H9 (cell line): Measurements from ENCODE around the gene MEP1A. TPM values are rescaled to one million over a fixed set of nuclear protein-coding genes. Genes with fewer than 3 reads are reported as not detected.
"Not testable (repeated sequence)": the region's sequence is repeated elsewhere in the genome, so short reads cannot be mapped to it uniquely, and the experiment has no call there.

ENCODE experiments used
- DNase-seq: peaks from one replicate; pipeline ENCODE4 v3.0.0-alpha.2; 2017
- H2AFZ ChIP-seq: one replicate; pipeline ENCODE4 v1.6.1; 2013; ENCODE audit warnings: mild to moderate bottlenecking, low read length, control low read depth, moderate library complexity
- H2AK5ac ChIP-seq: 2 replicates; pipeline ENCODE4 v1.6.1; 2013; ENCODE audit warnings: low read length, control low read depth, mixed read lengths; ENCODE audit not compliant: insufficient read length
- H2BK120ac ChIP-seq: one replicate; pipeline ENCODE4 v1.6.1; 2013; ENCODE audit warnings: low read depth, mild to moderate bottlenecking, low read length, control low read depth, inconsistent platforms; ENCODE audit not compliant: poor library complexity, severe bottlenecking
- H2BK12ac ChIP-seq: 2 replicates; pipeline ENCODE4 v1.6.1; 2013; ENCODE audit warnings: low read length, control low read depth, mixed read lengths, low read depth; ENCODE audit not compliant: insufficient read length
- H2BK15ac ChIP-seq: 2 replicates; pipeline ENCODE4 v1.6.1; 2013; ENCODE audit warnings: low read depth, low read length, control low read depth
- H2BK20ac ChIP-seq: one replicate; pipeline ENCODE4 v1.6.1; 2013; ENCODE audit warnings: low read depth, mild to moderate bottlenecking, low read length, control low read depth, inconsistent platforms; ENCODE audit not compliant: poor library complexity, severe bottlenecking
- H2BK5ac ChIP-seq: 2 replicates; pipeline ENCODE4 v1.6.1; 2013; ENCODE audit warnings: low read length, control low read depth, mixed read lengths; ENCODE audit not compliant: insufficient read length
- H3K14ac ChIP-seq: 2 replicates; pipeline ENCODE4 v1.6.1; 2013; ENCODE audit warnings: low read length, control low read depth; ENCODE audit not compliant: insufficient read depth
- H3K18ac ChIP-seq: 2 replicates; pipeline ENCODE4 v1.6.1; 2013; ENCODE audit warnings: low read depth, mild to moderate bottlenecking, mixed read lengths, low read length, control low read depth; ENCODE audit not compliant: insufficient read length
- H3K23ac ChIP-seq: 2 replicates; pipeline ENCODE4 v1.6.1; 2013; ENCODE audit warnings: low read length, control low read depth, mixed read lengths, low read depth; ENCODE audit not compliant: insufficient read length
- H3K23me2 ChIP-seq: 2 replicates; pipeline ENCODE4 v1.6.1; 2013; ENCODE audit warnings: low read depth, mild to moderate bottlenecking, mixed read lengths, low read length, control low read depth; ENCODE audit not compliant: insufficient read length, poor library complexity, severe bottlenecking
- H3K27ac ChIP-seq: 2 replicates; pipeline ENCODE4 v1.5.1; 2013; ENCODE audit warnings: low read length, control low read depth, mixed read lengths, low read depth; ENCODE audit not compliant: insufficient read length
- H3K27me3 ChIP-seq: 2 replicates; pipeline ENCODE4 v1.6.1; 2013; ENCODE audit warnings: low read length, control low read depth, inconsistent platforms; ENCODE audit not compliant: insufficient read depth
- H3K4ac ChIP-seq: 2 replicates; pipeline ENCODE4 v1.6.1; 2013; ENCODE audit warnings: low read depth, mild to moderate bottlenecking, control low read depth, inconsistent platforms, low read length, moderate library complexity
- H3K4me1 ChIP-seq: 2 replicates; pipeline ENCODE4 v1.6.1; 2013; ENCODE audit warnings: low read length, control low read depth, inconsistent platforms; ENCODE audit not compliant: insufficient read depth
- H3K4me2 ChIP-seq: 2 replicates; pipeline ENCODE4 v1.6.1; 2013; ENCODE audit warnings: low read length, control low read depth, mixed read lengths; ENCODE audit not compliant: insufficient read length, insufficient read depth
- H3K56ac ChIP-seq: 2 replicates; pipeline ENCODE4 v1.6.1; 2013; ENCODE audit warnings: low read depth, mild to moderate bottlenecking, mixed read lengths, low read length, control low read depth; ENCODE audit not compliant: insufficient read length
- H3K79me1 ChIP-seq: 2 replicates; pipeline ENCODE4 v1.6.1; 2013; ENCODE audit warnings: low read depth, mild to moderate bottlenecking, moderate library complexity, low read length, control low read depth, inconsistent platforms; ENCODE audit not compliant: insufficient read depth, poor library complexity, severe bottlenecking
- H3K79me2 ChIP-seq: 2 replicates; pipeline ENCODE4 v1.6.1; 2013; ENCODE audit warnings: low read length, control low read depth, inconsistent platforms; ENCODE audit not compliant: insufficient read depth
- H3K9ac ChIP-seq: 2 replicates; pipeline ENCODE4 v1.6.1; 2013; ENCODE audit warnings: low read length, control low read depth, mixed read lengths; ENCODE audit not compliant: insufficient read length; ENCODE audit errors: extremely low read depth
- H3K9me3 ChIP-seq: one replicate; pipeline ENCODE4 v1.6.1; 2013; ENCODE audit warnings: low read depth, low read length, inconsistent platforms; ENCODE audit not compliant: control insufficient read depth
- H3T11ph ChIP-seq: one replicate; pipeline ENCODE4 v1.6.1; 2013; ENCODE audit warnings: mild to moderate bottlenecking, low read length, control low read depth, inconsistent platforms
- H4K20me1 ChIP-seq: one replicate; pipeline ENCODE4 v1.6.1; 2013; ENCODE audit not compliant: control insufficient read depth, insufficient read length, insufficient read depth
- H4K5ac ChIP-seq: 2 replicates; pipeline ENCODE4 v1.6.1; 2013; ENCODE audit warnings: low read depth, mild to moderate bottlenecking, mixed read lengths, low read length, control low read depth; ENCODE audit not compliant: insufficient read length
- H4K8ac ChIP-seq: replicated peaks from 2 replicates; pipeline ENCODE4 v1.6.1; 2013; ENCODE audit warnings: low read length, control low read depth, mixed read lengths, low read depth; ENCODE audit not compliant: insufficient read length
- H4K91ac ChIP-seq: 2 replicates; pipeline ENCODE4 v1.6.1; 2013; ENCODE audit warnings: low read depth, mild to moderate bottlenecking, moderate library complexity, mixed read lengths, low read length, control low read depth; ENCODE audit not compliant: insufficient read length
- H3K27ac Mint-ChIP-seq, 3 experiments: 2 replicates in 2 of 3; 3 replicates in 1 of 3; pipeline ENCODE4 v1.8.0; 2020 to 2021; ENCODE audit warnings: mixed read lengths in 3 of 3, mild to moderate bottlenecking in 1 of 3, moderate library complexity in 1 of 3
- H3K27me3 Mint-ChIP-seq: 2 replicates; pipeline ENCODE4 v1.8.0; 2021; ENCODE audit warnings: low read depth, mild to moderate bottlenecking, moderate library complexity, mixed read lengths
- H3K36me3 Mint-ChIP-seq, 3 experiments: 2 replicates in 2 of 3; 3 replicates in 1 of 3; pipeline ENCODE4 v1.8.0; 2020 to 2021; ENCODE audit warnings: low read depth in 3 of 3, mixed read lengths in 3 of 3; ENCODE audit not compliant: insufficient read depth in 1 of 3
- H3K4me1 Mint-ChIP-seq, 2 experiments: 2 replicates each; pipeline ENCODE4 v1.8.0; 2020; ENCODE audit warnings: mixed read lengths in 2 of 2
- H3K4me3 Mint-ChIP-seq, 2 experiments: 2 replicates in 1 of 2; 3 replicates in 1 of 2; pipeline ENCODE4 v1.8.0; 2020 to 2021; ENCODE audit warnings: mild to moderate bottlenecking in 2 of 2, mixed read lengths in 2 of 2, moderate library complexity in 1 of 2
- H3K9me3 Mint-ChIP-seq, 2 experiments: 2 replicates in 1 of 2; 3 replicates in 1 of 2; pipeline ENCODE4 v1.8.0; 2020; ENCODE audit warnings: mild to moderate bottlenecking in 2 of 2, mixed read lengths in 2 of 2, moderate library complexity in 1 of 2
- WGBS: extraction: QIAGEN DNeasy Blood & Tissue Kit; methylation state at CpG from one replicate; pipeline ENCODE4 v1.1.7; 2013; ENCODE audit warnings: missing lambda C conversion rate, low lambda C conversion rate, mixed read lengths; ENCODE audit not compliant: insufficient read length; ENCODE audit errors: extremely low coverage; 5-methylcytosine and 5-hydroxymethylcytosine counted together
- total RNA-seq: library from RNA; stranded (reverse); gene quantifications from 2 replicates; pipeline ENCODE4 v1.2.1, GENCODE V29; 2021

Gene MEP1A
- total RNA-seq, 1 experiment from 2014 or later: not detected

DNA sequence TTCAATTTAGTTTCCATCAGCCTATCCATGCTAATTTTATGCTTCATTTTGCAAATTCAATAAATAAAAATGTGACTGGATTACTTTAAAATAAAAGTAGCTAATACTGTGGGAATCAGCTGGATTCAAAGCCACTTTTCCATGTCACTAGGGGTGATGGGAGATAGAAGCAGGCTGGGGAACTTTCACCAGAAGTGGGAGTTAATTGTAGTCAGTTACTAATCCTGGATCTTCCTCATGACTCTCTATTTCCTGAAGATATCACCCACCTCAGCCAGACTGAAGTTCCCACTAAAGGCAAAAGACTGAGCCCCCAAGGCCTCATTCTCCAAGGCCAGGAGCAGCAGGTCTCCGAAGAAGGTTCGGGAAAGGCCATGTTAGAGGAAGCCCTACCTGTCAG, 41.8 kb downstream of the MEP1A start:
- H2BK5ac ChIP-seq, H2BK120ac ChIP-seq, H2AFZ ChIP-seq, H3T11ph ChIP-seq, H3K4me1 Mint-ChIP-seq, H2BK15ac ChIP-seq, H4K5ac ChIP-seq, H3K4me2 ChIP-seq, H3K79me1 ChIP-seq, H3K9me3 Mint-ChIP-seq, H3K79me2 ChIP-seq, DNase-seq, H3K23ac ChIP-seq, H2AK5ac ChIP-seq, H4K91ac ChIP-seq, H4K20me1 ChIP-seq, H3K9ac ChIP-seq, H3K14ac ChIP-seq, H2BK12ac ChIP-seq, H3K4ac ChIP-seq, H4K8ac ChIP-seq, H3K36me3 Mint-ChIP-seq, H3K27ac ChIP-seq, H3K4me1 ChIP-seq, H3K27me3 ChIP-seq, H2BK20ac ChIP-seq, H3K27me3 Mint-ChIP-seq, H3K18ac ChIP-seq, H3K23me2 ChIP-seq, H3K56ac ChIP-seq, H3K4me3 Mint-ChIP-seq, H3K27ac Mint-ChIP-seq, H3K9me3 ChIP-seq: not testable (repeated sequence)
- WGBS: no CpG with 5 or more reads among the region's 2 CpGs
